Measurements from ENCODE around the gene ASPSCR1. TPM values are rescaled to one million over a fixed set of nuclear protein-coding genes. Genes with fewer than 3 reads are reported as not detected.

Gene ASPSCR1
- total and polyA plus RNA-seq, 10 of the 15 experiments (the other 5 are each of a cell fraction or from before 2014, with no cell fraction given): 1.5 to 48.4 (median 25.4) TPM

DNA sequence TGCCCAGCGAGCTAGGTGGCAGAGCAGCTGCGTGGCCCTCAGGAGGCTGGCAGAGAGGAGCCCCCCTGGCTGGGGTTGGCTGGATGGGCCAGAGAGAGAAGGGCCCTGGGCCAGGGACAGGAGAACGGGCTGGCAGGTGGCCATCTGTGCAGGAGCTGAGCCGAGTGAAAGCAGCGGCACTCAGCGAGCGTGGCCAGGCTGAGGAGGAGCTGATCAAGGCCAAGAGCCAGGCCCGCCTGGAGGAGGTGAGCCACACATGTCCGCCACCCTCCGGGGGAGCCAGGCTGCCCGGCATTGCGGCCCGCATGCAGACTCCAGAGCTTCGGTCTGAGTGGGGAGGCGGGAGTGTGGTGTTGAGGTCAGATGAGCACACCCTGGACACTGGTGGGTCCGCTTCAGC, 52.0 kb downstream of the ASPSCR1 start (continued):
- no peak for TF ChIP-seq CREB1 (IDR thresholded peaks at IDR 0.05; ENCODE audit: low read depth)
- TF ChIP-seq NR2C2 (IDR thresholded peaks at IDR 0.05; ENCODE audit: borderline replicate concordance, control insufficient read depth, insufficient read length, low read depth): no peak
- no peak for TF ChIP-seq CHD4 (IDR thresholded peaks at IDR 0.05)
- no peak for TF ChIP-seq CEBPB (IDR thresholded peaks at IDR 0.05; ENCODE audit: borderline replicate concordance in 1 of 2, low read depth in 2 of 2, low read length in 2 of 2)
- no peak for TF ChIP-seq HCFC1 (IDR thresholded peaks at IDR 0.05; ENCODE audit: low read length)

DNA sequence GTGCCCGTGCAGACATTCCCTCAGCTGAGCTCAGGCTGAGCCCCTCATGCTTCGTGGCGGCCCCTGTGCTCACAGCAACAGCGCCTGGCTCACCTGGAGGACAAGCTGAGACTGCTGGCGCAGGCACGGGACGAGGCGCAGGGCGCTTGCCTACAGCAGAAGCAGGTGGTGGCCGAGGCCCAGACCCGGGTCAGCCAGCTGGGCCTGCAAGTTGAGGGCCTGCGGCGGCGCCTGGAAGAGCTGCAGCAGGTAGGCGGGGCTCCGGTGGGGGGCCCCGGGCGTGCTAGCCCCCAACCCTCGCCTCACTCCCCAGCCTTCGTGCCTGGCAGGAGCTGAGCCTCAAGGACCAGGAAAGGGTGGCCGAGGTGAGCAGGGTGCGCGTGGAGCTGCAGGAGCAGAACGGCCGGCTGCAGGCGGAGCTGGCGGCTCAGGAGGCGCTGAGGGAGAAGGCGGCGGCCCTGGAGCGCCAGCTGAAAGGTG, 52.6 kb downstream of the ASPSCR1 start:
- Histone ChIP-seq H3K4me2 (ENCODE audit: control insufficient read depth, insufficient read depth) (peak overlapping the region; percentile 94), H3K36me3 (ENCODE audit: control insufficient read depth in 2 of 2, insufficient read depth in 2 of 2, low read length in 1 of 2) (no peaks in the 10 kb centered on the region; a peak in 3 of 4 replicates), H3K27ac (ENCODE audit: control insufficient read depth, insufficient read depth) (no peak overlapping the region), H3K27me3 (replicated peaks in 1 of 2; ENCODE audit: control insufficient read depth in 2 of 2, insufficient read depth in 2 of 2, low read length in 1 of 2) (no peaks in the 10 kb centered on the region), H3K9ac (ENCODE audit: control insufficient read depth, insufficient read depth, low read length) (no peak overlapping the region), H3K4me3 (no peak overlapping the region), H3K79me2 (ENCODE audit: control insufficient read depth, insufficient read depth, low read length) (no peaks in the 10 kb centered on the region), H2AFZ (ENCODE audit: control insufficient read depth, low read depth, low read length) (no peak overlapping the region), H3K4me1 (ENCODE audit: control insufficient read depth, insufficient read depth, low read length) (no peaks in the 10 kb centered on the region; the same call in 1 of the 2 replicates), H3K9me3 (replicated peaks; ENCODE audit: control insufficient read depth, insufficient read depth, low read length) (no peaks in the 10 kb centered on the region), H4K20me1 (ENCODE audit: control insufficient read depth, insufficient read depth) (no peaks in the 10 kb centered on the region)
- RAD21 ChIA-PET (ENCODE audit: unreplicated experiment): interaction anchor here (0.6 to 1.5 kb wide), 8 partner anchors 10 to 321 kb away, joined by 3 to 4 read pairs (median 4); no protein-coding TSS in a partner anchor
- 81% methylated on average over 18 of the region's 31 CpGs for WGBS (ENCODE audit: insufficient coverage, insufficient replicate concordance, low lambda C conversion rate, missing lambda C conversion rate)
- in situ Hi-C loops (cut with MboI) (no loop called here), intact Hi-C loops (cut with micrococcal nuclease; ENCODE audit: unreplicated experiment) (no loop called here)
- DNase-seq (ENCODE audit: low read depth, low spot score): no peak
- no TSS peak for BruUV-seq (replicated peaks)
- FAIRE-seq: no peak
- POLR2A ChIA-PET: interaction anchor here (1.1 to 1.3 kb wide), 2 partner anchors 20 to 70 kb away, joined by 3 read pairs; no protein-coding TSS in a partner anchor
- ATAC-seq: no peak
- CTCF ChIA-PET: interaction anchor here (0.6 to 2.3 kb wide), 15 partner anchors 8 to 827 kb away, joined by 3 to 19 read pairs (median 3); no protein-coding TSS in a partner anchor
- SMC1A ChIA-PET (ENCODE audit: uncharacterized antibody, unreplicated experiment): interaction anchor here (0.7 to 2.5 kb wide), 5 partner anchors 76 to 389 kb away, joined by 3 to 13 read pairs (median 4); no protein-coding TSS in a partner anchor
- TF ChIP-seq YY1 (IDR thresholded peaks at IDR 0.05; ENCODE audit: low read depth, low read length) (no peak), CHD1 (IDR thresholded peaks at IDR 0.05; ENCODE audit: low read depth, low read length) (no peak), STAT3 (IDR thresholded peaks at IDR 0.05; ENCODE audit: low read depth, low read length) (no peak), KAT2A (conservative IDR thresholded peaks at IDR 0.05; ENCODE audit: control insufficient read depth, low read depth, low read length) (no peak), POLR2A (IDR thresholded peaks at IDR 0.05; ENCODE audit: low read depth, low read length) (no peak), DPF2 (IDR thresholded peaks at IDR 0.05) (no peak), SMC3 (IDR thresholded peaks at IDR 0.05; ENCODE audit: borderline replicate concordance, low read length) (no peak), ZNF24 (IDR thresholded peaks at IDR 0.05) (no peak), RBBP5 (conservative IDR thresholded peaks at IDR 0.05) (no peak), NR2C1 (IDR thresholded peaks at IDR 0.05) (no peak), SPI1 (IDR thresholded peaks at IDR 0.05; ENCODE audit: borderline replicate concordance, insufficient read depth, low read depth, low read length) (no peak)
- TF ChIP-seq, protein P1, sequence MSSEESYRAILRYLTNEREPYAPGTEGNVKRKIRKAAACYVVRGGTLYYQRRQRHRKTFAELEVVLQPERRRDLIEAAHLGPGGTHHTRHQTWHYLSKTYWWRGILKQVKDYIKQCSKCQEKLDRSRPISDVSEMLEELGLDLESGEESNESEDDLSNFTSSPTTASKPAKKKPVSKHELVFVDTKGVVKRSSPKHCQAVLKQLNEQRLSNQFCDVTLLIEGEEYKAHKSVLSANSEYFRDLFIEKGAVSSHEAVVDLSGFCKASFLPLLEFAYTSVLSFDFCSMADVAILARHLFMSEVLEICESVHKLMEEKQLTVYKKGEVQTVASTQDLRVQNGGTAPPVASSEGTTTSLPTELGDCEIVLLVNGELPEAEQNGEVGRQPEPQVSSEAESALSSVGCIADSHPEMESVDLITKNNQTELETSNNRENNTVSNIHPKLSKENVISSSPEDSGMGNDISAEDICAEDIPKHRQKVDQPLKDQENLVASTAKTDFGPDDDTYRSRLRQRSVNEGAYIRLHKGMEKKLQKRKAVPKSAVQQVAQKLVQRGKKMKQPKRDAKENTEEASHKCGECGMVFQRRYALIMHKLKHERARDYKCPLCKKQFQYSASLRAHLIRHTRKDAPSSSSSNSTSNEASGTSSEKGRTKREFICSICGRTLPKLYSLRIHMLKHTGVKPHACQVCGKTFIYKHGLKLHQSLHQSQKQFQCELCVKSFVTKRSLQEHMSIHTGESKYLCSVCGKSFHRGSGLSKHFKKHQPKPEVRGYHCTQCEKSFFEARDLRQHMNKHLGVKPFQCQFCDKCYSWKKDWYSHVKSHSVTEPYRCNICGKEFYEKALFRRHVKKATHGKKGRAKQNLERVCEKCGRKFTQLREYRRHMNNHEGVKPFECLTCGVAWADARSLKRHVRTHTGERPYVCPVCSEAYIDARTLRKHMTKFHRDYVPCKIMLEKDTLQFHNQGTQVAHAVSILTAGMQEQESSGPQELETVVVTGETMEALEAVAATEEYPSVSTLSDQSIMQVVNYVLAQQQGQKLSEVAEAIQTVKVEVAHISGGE (CRISPR knock-in tag; IDR thresholded peaks at IDR 0.05): no peak
- TF ChIP-seq, protein P2, sequence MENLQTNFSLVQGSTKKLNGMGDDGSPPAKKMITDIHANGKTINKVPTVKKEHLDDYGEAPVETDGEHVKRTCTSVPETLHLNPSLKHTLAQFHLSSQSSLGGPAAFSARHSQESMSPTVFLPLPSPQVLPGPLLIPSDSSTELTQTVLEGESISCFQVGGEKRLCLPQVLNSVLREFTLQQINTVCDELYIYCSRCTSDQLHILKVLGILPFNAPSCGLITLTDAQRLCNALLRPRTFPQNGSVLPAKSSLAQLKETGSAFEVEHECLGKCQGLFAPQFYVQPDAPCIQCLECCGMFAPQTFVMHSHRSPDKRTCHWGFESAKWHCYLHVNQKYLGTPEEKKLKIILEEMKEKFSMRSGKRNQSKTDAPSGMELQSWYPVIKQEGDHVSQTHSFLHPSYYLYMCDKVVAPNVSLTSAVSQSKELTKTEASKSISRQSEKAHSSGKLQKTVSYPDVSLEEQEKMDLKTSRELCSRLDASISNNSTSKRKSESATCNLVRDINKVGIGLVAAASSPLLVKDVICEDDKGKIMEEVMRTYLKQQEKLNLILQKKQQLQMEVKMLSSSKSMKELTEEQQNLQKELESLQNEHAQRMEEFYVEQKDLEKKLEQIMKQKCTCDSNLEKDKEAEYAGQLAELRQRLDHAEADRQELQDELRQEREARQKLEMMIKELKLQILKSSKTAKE (IDR thresholded peaks at IDR 0.05; ENCODE audit: low read depth, poor library complexity, severe bottlenecking): no peak
